Ectodermal cell (in vitro differentiated cells): Measurements from ENCODE around the gene TMEM191B. TPM values are rescaled to one million over a fixed set of nuclear protein-coding genes. Genes with fewer than 3 reads are reported as not detected.
"Not testable (repeated sequence)": the region's sequence is repeated elsewhere in the genome, so short reads cannot be mapped to it uniquely, and the experiment has no call there.

Experiments
- H3K27ac ChIP-seq: 2 replicates; pipeline ENCODE4 v1.7.0; 2013; ENCODE audit warnings: mild to moderate bottlenecking, low read depth, low read length; ENCODE audit not compliant: insufficient read depth, poor library complexity, severe bottlenecking
- H3K27me3 ChIP-seq: 2 replicates; pipeline ENCODE4 v1.7.0; 2013; ENCODE audit warnings: mild to moderate bottlenecking, low read length; ENCODE audit not compliant: insufficient read depth, control insufficient read depth, poor library complexity, severe bottlenecking
- H3K36me3 ChIP-seq: one replicate; pipeline ENCODE4 v1.7.0; 2013; ENCODE audit warnings: low read length; ENCODE audit not compliant: control insufficient read depth, insufficient read depth
- H3K4me1 ChIP-seq: one replicate; pipeline ENCODE4 v1.7.0; 2013; ENCODE audit warnings: low read length; ENCODE audit not compliant: control insufficient read depth, insufficient read depth
- H3K4me3 ChIP-seq: 2 replicates; pipeline ENCODE4 v1.7.0; 2013; ENCODE audit warnings: low read depth, low read length, control low read depth; ENCODE audit not compliant: insufficient read depth
- H3K9me3 ChIP-seq: 2 replicates; pipeline ENCODE4 v1.7.0; 2013; ENCODE audit warnings: mild to moderate bottlenecking, low read length, moderate library complexity; ENCODE audit not compliant: control insufficient read depth
- WGBS, 2 experiments: methylation state at CpG; one replicate each; pipeline ENCODE4 v1.1.7; 2013; ENCODE audit warnings: missing lambda C conversion rate in 2 of 2; 5-methylcytosine and 5-hydroxymethylcytosine counted together
- polyA plus RNA-seq, 4 experiments: library from polyadenylated mRNA; stranded (reverse); fragments of 50-300 nt; gene quantifications; one replicate each; pipeline ENCODE4 v1.2.3, GENCODE V29; 2013

The TMEM191B gene
- not detected for polyA plus RNA-seq (2013, experiment 1 of 4)
- 1.0 TPM for polyA plus RNA-seq (2013, experiment 2 of 4)
- polyA plus RNA-seq (2013, experiment 3 of 4), result not detected
- polyA plus RNA-seq (2013, experiment 4 of 4), result 1.9 TPM

- not testable (repeated sequence) for H3K36me3 ChIP-seq, H3K4me3 ChIP-seq, H3K4me1 ChIP-seq, H3K27ac ChIP-seq, H3K9me3 ChIP-seq, H3K27me3 ChIP-seq
- WGBS, 2 experiments, result no CpG with 5 or more reads among the region's 65 CpGs
Observed at GRCh38 chr22:18527752-18528596, at the start of gene TMEM191B. TMEM191B (plus strand) TSS chr22:18527802; CDS start chr22:18527981, 179 bp downstream.

- H3K27ac ChIP-seq, H3K36me3 ChIP-seq, H3K27me3 ChIP-seq, H3K4me1 ChIP-seq, H3K9me3 ChIP-seq, H3K4me3 ChIP-seq: not testable (repeated sequence)
- WGBS, 2 experiments, result no CpG with 5 or more reads among the region's 3 CpGs
Observed at GRCh38 chr22:18496227-18496626, 31.4 kb upstream of the TMEM191B start.

GRCh38 chr22:18511327-18511726 is 16.3 kb upstream of the TMEM191B start:
- H3K27me3 ChIP-seq, H3K4me1 ChIP-seq, H3K36me3 ChIP-seq, H3K27ac ChIP-seq, H3K9me3 ChIP-seq, H3K4me3 ChIP-seq: not testable (repeated sequence)
- WGBS, 2 experiments, result 85 to 96% methylated on average over 6 of the region's 6 CpGs

GRCh38 chr22:18512378-18512777 is 15.2 kb upstream of the TMEM191B start:
- H3K36me3 ChIP-seq, H3K27me3 ChIP-seq, H3K4me1 ChIP-seq, H3K9me3 ChIP-seq, H3K4me3 ChIP-seq, H3K27ac ChIP-seq: not testable (repeated sequence)
- 20% methylated on average over 1 of the region's 10 CpGs; no CpG with 5 or more reads in 1 of the 2 experiments for WGBS, 2 experiments

- H3K9me3 ChIP-seq, H3K27ac ChIP-seq, H3K36me3 ChIP-seq, H3K4me1 ChIP-seq, H3K27me3 ChIP-seq, H3K4me3 ChIP-seq: not testable (repeated sequence)
- no CpG with 5 or more reads among the region's 10 CpGs for WGBS, 2 experiments
Observed at GRCh38 chr22:18513454-18513853, 14.1 kb upstream of the TMEM191B start.

DNA sequence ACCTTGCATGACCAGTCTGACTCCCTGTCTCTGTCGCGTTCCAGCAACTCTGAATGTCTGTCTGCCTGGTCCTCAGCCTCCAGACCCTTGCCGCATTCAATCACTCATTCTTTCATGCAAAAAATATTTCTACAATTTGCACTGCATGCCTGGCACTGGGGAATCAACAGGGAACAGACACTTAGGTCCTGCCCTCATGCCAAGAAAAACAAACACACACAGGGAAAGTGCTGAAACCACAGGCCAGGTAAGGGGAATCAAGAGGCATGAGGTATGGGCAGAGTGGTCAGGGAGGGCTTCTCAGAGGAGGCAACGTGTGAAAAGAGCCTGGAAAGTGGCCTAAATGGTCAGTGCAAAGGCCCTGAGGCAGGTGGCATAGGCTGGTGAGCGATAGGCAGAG is 9.5 kb upstream of the TMEM191B start, which contains the start of gene GGTLC3:
TSS of gene GGTLC3 (minus strand) at position 101 of the 400 bp plus-strand sequence. CDS start 264 bp downstream, outside the sequence.
- not testable (repeated sequence) for H3K27me3 ChIP-seq, H3K27ac ChIP-seq
- no CpG with 5 or more reads among the region's 5 CpGs for WGBS, 2 experiments

DNA sequence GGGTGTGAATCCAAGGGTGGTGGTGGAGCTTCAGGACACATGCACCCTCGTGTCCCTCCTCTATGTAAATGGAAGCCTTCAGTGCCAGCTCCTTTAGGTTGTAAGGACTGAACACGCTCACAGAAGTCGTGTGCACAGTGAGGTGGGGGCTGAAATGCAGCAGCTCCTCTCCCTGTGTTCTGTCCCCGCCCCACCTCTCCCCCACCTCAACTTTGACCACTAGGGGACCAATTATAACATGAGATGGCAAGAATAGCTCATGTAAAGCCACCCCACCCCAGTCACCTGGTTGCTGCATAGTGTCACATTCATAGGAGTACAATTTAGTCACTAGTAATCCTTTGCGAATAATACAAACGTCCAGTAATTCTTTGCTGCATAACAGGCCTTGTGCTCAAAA is 4.8 kb upstream of the TMEM191B start:
- H3K9me3 ChIP-seq, H3K27me3 ChIP-seq, H3K4me1 ChIP-seq, H3K4me3 ChIP-seq, H3K27ac ChIP-seq, H3K36me3 ChIP-seq: not testable (repeated sequence)
- WGBS, 2 experiments, result no CpG with 5 or more reads among the region's 6 CpGs

More for the DNA sequence above, 9.5 kb upstream of the TMEM191B start, which contains the start of gene GGTLC3:
- not testable (repeated sequence) for H3K36me3 ChIP-seq, H3K4me3 ChIP-seq, H3K9me3 ChIP-seq, H3K4me1 ChIP-seq

DNA sequence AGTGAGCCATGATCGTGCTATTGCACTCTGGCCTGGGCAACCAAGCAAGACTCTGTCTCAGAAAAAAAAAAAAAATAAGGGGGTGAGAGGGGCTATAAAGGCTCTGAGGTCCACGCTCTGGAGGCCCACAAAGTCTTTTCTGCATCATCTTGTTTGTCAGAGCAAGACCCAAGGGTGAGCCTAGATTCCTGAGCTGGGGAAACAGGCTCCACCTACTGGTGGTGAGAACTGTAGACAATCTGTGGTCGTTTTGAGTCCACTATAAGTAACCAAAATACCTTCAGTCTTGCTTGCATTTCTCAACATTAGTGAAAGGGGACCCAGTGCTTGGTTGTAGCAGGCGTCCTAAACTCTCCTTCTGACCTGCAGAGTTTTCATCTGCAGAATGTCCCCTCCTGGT is 4.3 kb upstream of the TMEM191B start:
- H3K27me3 ChIP-seq, H3K9me3 ChIP-seq, H3K4me1 ChIP-seq, H3K36me3 ChIP-seq, H3K4me3 ChIP-seq, H3K27ac ChIP-seq: not testable (repeated sequence)
- WGBS, 2 experiments, result no CpG with 5 or more reads among the region's 4 CpGs

- H3K27me3 ChIP-seq, H3K4me3 ChIP-seq, H3K27ac ChIP-seq, H3K36me3 ChIP-seq, H3K9me3 ChIP-seq, H3K4me1 ChIP-seq: not testable (repeated sequence)
- WGBS, 2 experiments, result 0% methylated on average over 3 of the region's 66 CpGs; no CpG with 5 or more reads in 1 of the 2 experiments
Observed at GRCh38 chr22:18528597-18529415, 1.2 kb downstream of the TMEM191B start.

DNA sequence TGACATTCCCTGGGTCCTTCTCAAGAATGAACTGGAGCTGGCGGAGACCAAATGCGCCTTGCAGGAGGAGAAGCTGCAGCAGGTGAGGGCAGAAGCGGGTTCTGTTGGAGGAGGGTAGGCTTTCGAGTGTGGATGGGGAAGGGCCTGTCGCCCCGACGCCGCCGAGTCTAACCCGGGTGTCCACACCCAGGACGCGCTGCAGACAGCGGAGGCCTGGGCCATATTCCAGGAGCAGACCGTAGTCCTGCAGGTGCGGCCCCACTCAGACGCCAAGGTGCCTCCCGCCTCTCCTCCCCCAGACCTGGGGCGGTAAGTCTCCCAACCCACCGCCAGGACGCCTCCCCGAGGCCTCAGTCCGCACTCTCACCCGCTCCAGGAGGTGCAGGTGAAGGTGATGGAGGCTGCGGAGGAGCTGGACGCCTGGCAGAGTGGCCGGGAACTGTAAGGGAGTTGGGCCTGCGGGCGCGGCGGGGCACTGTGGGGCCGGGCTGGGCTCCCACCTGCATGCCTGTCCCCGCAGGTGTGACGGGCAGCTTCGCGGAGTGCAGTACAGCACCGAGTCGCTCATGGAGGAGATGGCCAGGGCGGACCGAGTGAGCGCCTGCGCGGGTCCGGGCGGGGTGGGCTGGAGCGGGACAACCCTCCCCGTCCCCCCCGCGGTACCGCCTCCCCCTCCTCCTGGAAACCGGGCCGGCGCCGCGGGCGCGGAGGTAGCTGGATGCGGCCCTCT is 2.0 kb downstream of the TMEM191B start:
- not testable (repeated sequence) for H3K36me3 ChIP-seq

More for the DNA sequence above, 2.0 kb downstream of the TMEM191B start:
- no CpG with 5 or more reads among the region's 57 CpGs for whole genome bisulfite sequencing, 2 experiments
- H3K27me3 ChIP-seq, H3K9me3 ChIP-seq, H3K4me3 ChIP-seq, H3K4me1 ChIP-seq, H3K27ac ChIP-seq: not testable (repeated sequence)
